CD14-positive monocyte (primary cell): ENCODE measurements around the gene CCDC15. TPM values are rescaled to one million over a fixed set of nuclear protein-coding genes. Genes with fewer than 3 reads are reported as not detected.
A peak's percentile ranks its signal among the peaks of the same experiment; 100 is the strongest.

Experiments used
- DNase-seq, 3 donors: peaks; one replicate each; pipeline ENCODE4 v3.0.0-alpha.2; 2011 to 2022
- H2AFZ ChIP-seq: 2 replicates; pipeline ENCODE4 v1.6.0; 2012; ENCODE audit warnings: mild to moderate bottlenecking, low read depth, low read length, inconsistent platforms; ENCODE audit not compliant: insufficient read depth, poor library complexity, severe bottlenecking
- H3K27ac ChIP-seq, 2 donors: 1 replicate in 1 of 2; 2 replicates in 1 of 2; pipeline ENCODE4 v1.5.1; 2012 to 2013; ENCODE audit warnings: low read length in 2 of 2, control low read depth in 1 of 2, inconsistent platforms in 1 of 2, low read depth in 1 of 2, mild to moderate bottlenecking in 1 of 2
- H3K27me3 ChIP-seq, 2 donors: one replicate each; pipeline versions ENCODE4 v1.6.0 to v1.6.1; 2011 to 2013; ENCODE audit warnings: low read length in 2 of 2; ENCODE audit not compliant: control insufficient read depth in 2 of 2, insufficient read depth in 2 of 2
- H3K36me3 ChIP-seq, 2 donors: replicated peaks in 1 of 2; 1 replicate in 1 of 2; 2 replicates in 1 of 2; pipeline versions ENCODE4 v1.5.1 to v1.6.1; 2012 to 2013; ENCODE audit warnings: low read length in 2 of 2, control low read depth in 1 of 2, inconsistent platforms in 1 of 2, mild to moderate bottlenecking in 1 of 2; ENCODE audit not compliant: insufficient read depth in 2 of 2, control insufficient read depth in 1 of 2
- H3K4me1 ChIP-seq, 2 donors: 1 replicate in 1 of 2; 2 replicates in 1 of 2; pipeline versions ENCODE4 v1.5.1 to v1.6.1; 2012 to 2013; ENCODE audit warnings: low read length in 2 of 2, control low read depth in 1 of 2, inconsistent platforms in 1 of 2, mild to moderate bottlenecking in 1 of 2, moderate library complexity in 1 of 2; ENCODE audit not compliant: insufficient read depth in 2 of 2, control insufficient read depth in 1 of 2
- H3K4me2 ChIP-seq: replicated peaks from 2 replicates; pipeline ENCODE3; 2012; ENCODE audit warnings: low read length, moderate library complexity, mild to moderate bottlenecking; ENCODE audit not compliant: poor library complexity, severe bottlenecking; ENCODE audit errors: extremely low read depth
- H3K4me3 ChIP-seq, 3 experiments: fragments of 200-600 bp in 1 of 3; sonication (generic) in 1 of 3; replicated peaks in 1 of 3; 1 replicate in 2 of 3; 2 replicates in 1 of 3; pipeline ENCODE4 v1.5.1; 2011 to 2013; ENCODE audit warnings: low read length in 3 of 3, mild to moderate bottlenecking in 3 of 3, control low read depth in 2 of 3, low read depth in 2 of 3, inconsistent platforms in 1 of 3, moderate library complexity in 1 of 3
- H3K79me2 ChIP-seq: 2 replicates; pipeline ENCODE4 v1.6.0; 2012; ENCODE audit warnings: mild to moderate bottlenecking, control low read depth, inconsistent platforms, low read length, moderate library complexity; ENCODE audit not compliant: insufficient read depth
- H3K9ac ChIP-seq: 2 replicates; pipeline ENCODE4 v1.6.0; 2017; ENCODE audit warnings: low read length, mild to moderate bottlenecking; ENCODE audit not compliant: insufficient read depth, poor library complexity, severe bottlenecking
- H3K9me3 ChIP-seq, 2 donors: replicated peaks in 1 of 2; 1 replicate in 1 of 2; 2 replicates in 1 of 2; pipeline versions ENCODE4 v1.5.1 to v1.6.1; 2012 to 2013; ENCODE audit warnings: low read length in 2 of 2, control low read depth in 1 of 2; ENCODE audit not compliant: control insufficient read depth in 1 of 2, insufficient read depth in 1 of 2
- H4K20me1 ChIP-seq: 2 replicates; pipeline ENCODE4 v1.6.0; 2012; ENCODE audit warnings: mild to moderate bottlenecking, low read length, control low read depth, moderate library complexity; ENCODE audit not compliant: insufficient read depth
- H3K27ac Mint-ChIP-seq, 7 donors: one replicate each; pipeline ENCODE4 v1.8.0; 2020; ENCODE audit warnings: mild to moderate bottlenecking in 7 of 7, mixed read lengths in 7 of 7, moderate library complexity in 6 of 7, inconsistent platforms in 2 of 7
- H3K27me3 Mint-ChIP-seq, 3 donors: one replicate each; pipeline ENCODE4 v1.8.0; 2021 to 2022; ENCODE audit warnings: low read depth in 3 of 3, mild to moderate bottlenecking in 3 of 3, mixed read lengths in 3 of 3, moderate library complexity in 3 of 3, inconsistent platforms in 1 of 3
- H3K36me3 Mint-ChIP-seq, 2 donors: one replicate each; pipeline ENCODE4 v1.8.0; 2020; ENCODE audit warnings: mixed read lengths in 2 of 2, inconsistent platforms in 1 of 2, mild to moderate bottlenecking in 1 of 2
- H3K4me1 Mint-ChIP-seq: one replicate; pipeline ENCODE4 v1.8.0; 2020; ENCODE audit warnings: mild to moderate bottlenecking, mixed read lengths
- H3K4me3 Mint-ChIP-seq, 2 donors: one replicate each; pipeline ENCODE4 v1.8.0; 2020; ENCODE audit warnings: mild to moderate bottlenecking in 2 of 2, mixed read lengths in 2 of 2, moderate library complexity in 1 of 2
- H3K9me3 Mint-ChIP-seq, 7 donors: one replicate each; pipeline ENCODE4 v1.8.0; 2020 to 2022; ENCODE audit warnings: mixed read lengths in 7 of 7, mild to moderate bottlenecking in 6 of 7, moderate library complexity in 6 of 7, inconsistent platforms in 2 of 7
- CTCF ChIP-seq: fragments of 200-600 bp; IDR thresholded peaks from one replicate; pipeline ENCODE4 v1.8.0; 2022; ENCODE audit warnings: antibody characterized with exemption, mild to moderate bottlenecking
- WGBS: methylation state at CpG from one replicate; pipeline ENCODE4 v1.1.5; 2013; ENCODE audit warnings: missing lambda C conversion rate; ENCODE audit not compliant: insufficient coverage; 5-methylcytosine and 5-hydroxymethylcytosine counted together
- intact Hi-C, 2 donors: fragments of 100-400 bp; cut with micrococcal nuclease; formaldehyde crosslinking; loops; one replicate each; pipeline versions ENCODE4 v1.15.0 to v1.15.1; 2023
- polyA plus RNA-seq, 3 donors: library from polyadenylated mRNA; depleted of rRNA in 1 of 3; unstranded in 2 of 3; stranded (reverse) in 1 of 3; fragments of 300-500 nt in 2 of 3; fragments of >200 nt in 1 of 3; fragmentation: Illumina TruSeq in 2 of 3; gene quantifications; 1 replicate in 2 of 3; 2 replicates in 1 of 3; pipeline ENCODE4 v1.2.3, GENCODE V29; 2012 to 2021

Gene CCDC15
- polyA plus RNA-seq, 3 donors, result 0.24 to 0.32 (median 0.28) TPM

- Histone ChIP-seq H3K9me3 (no peaks in the 10 kb centered on the region), H3K4me2 (no peak overlapping the region), H2AFZ (no peak overlapping the region), H3K4me3 (no peak overlapping the region), H3K79me2 (no peaks in the 10 kb centered on the region), H3K9ac (no peak overlapping the region), H3K27me3 (no peaks in the 10 kb centered on the region), H3K4me1 (peaks cover 10 to 14% of the 10 kb centered on the region in 2 donors), H3K36me3 (peaks cover 86 to 98% of the 10 kb centered on the region in 2 donors), H3K27ac (no peak overlapping the region), H4K20me1 (no peaks in the 10 kb centered on the region)
- Mint-ChIP-seq H3K4me3 (no peak overlapping the region), H3K27ac (peak overlapping the region in 2 of 7 donors; percentile 47 to 61), H3K9me3 (no peaks in the 10 kb centered on the region), H3K4me1 (peaks cover 16% of the 10 kb centered on the region), H3K36me3 (peaks cover 93 to 99% of the 10 kb centered on the region in 2 donors), H3K27me3 (peaks cover 0 to 6% (median 6%) of the 10 kb centered on the region in 3 donors)
- intact Hi-C loops, result no loop called here
- DNase-seq, result no peak
- 98% methylated on average over 11 of the region's 11 CpGs for WGBS
- TF ChIP-seq CTCF, result no peak
These were observed 130.0 kb downstream of the CCDC15 start for GRCh38 chr11:125084057-125084416.

- Histone ChIP-seq H3K79me2 (no peaks in the 10 kb centered on the region), H3K27ac (no peak overlapping the region), H3K4me3 (no peak overlapping the region), H3K9me3 (no peaks in the 10 kb centered on the region), H3K9ac (no peak overlapping the region), H3K4me2 (no peak overlapping the region), H4K20me1 (no peaks in the 10 kb centered on the region), H3K36me3 (peaks cover 86 to 93% of the 10 kb centered on the region in 2 donors), H3K4me1 (peaks cover 3 to 6% of the 10 kb centered on the region in 2 donors), H2AFZ (no peak overlapping the region), H3K27me3 (no peaks in the 10 kb centered on the region)
- Mint-ChIP-seq H3K27ac (peak overlapping the region in 3 of 7 donors; percentile 31 to 81 (median 51)), H3K4me3 (no peak overlapping the region), H3K4me1 (peaks cover 8% of the 10 kb centered on the region), H3K27me3 (peaks cover 0 to 6% (median 6%) of the 10 kb centered on the region in 3 donors), H3K36me3 (peaks cover 90 to 96% of the 10 kb centered on the region in 2 donors), H3K9me3 (no peaks in the 10 kb centered on the region)
- intact Hi-C loops, result no loop called here
- 98% methylated on average over 7 of the region's 8 CpGs for whole genome bisulfite sequencing
- DNase-seq, result no peak
- TF ChIP-seq CTCF, result no peak
These were observed 130.8 kb downstream of the CCDC15 start for GRCh38 chr11:125084761-125085231.
